ENCODE results near the gene ESPL1.

Gene ESPL1

DNA sequence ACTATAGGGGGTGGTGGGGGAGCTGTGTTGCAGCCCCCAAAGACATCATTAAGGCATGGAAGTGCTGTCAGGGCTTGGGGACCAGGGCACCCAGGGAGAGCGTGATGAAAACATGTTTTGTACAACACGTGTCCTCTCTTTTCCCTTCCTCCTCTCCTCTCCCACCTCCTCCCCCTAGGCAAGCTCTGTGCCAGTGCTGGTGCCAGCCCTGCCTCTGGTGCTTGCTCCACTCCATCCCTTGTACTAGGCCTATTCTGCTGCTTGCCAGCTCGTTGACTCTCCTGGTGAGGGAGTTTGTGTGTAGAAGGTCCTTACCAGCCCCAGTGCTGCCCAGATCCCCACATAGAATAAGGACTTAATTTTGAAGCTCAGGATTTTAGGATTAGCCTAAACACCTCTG is 32.9 kb upstream of the ESPL1 start:
- TF ChIP-seq POLR2A (IDR thresholded peaks at IDR 0.05; ENCODE audit: low read depth, low read length), result no peak
- no peak for DNase-seq (ENCODE audit: insufficient read length, low spot score)
- no peak for FAIRE-seq

DNA sequence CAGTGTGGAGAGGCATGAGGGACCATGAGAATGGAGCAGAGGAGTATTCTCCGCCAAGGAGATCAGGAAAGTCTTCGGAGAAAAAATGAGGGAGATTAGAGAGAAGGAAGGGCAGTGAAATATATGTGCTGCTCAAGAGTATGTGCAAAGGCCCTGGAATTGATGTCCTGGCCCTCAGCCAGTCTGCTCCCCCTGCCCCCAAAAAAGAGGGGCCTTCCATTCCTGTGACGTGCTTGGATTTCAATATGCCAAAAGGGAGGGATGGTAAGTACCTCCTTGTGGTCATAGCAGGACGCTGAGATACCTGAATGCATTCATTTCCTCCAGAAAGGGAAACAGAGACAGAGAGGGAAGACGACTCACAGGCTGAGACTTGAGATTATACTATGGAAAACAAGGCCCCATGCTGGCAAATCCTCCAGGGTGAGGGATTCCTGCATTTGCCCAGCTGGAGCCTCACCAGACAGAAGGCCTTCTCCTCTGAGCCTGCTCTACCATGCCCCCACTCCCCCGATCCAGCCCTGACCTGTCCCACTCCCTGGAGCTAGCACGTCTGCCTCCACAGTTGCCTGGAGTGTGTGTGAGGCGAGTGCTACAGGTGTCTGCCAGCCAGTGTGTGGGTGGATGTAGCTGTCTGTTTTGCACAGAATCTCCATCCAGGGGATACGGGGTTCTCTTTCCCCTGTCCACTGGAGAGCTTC is 32.2 kb upstream of the ESPL1 start:
- TF ChIP-seq POLR2A (IDR thresholded peaks at IDR 0.05; ENCODE audit: low read depth, low read length), result no peak
- no peak for FAIRE-seq
- DNase-seq (ENCODE audit: insufficient read length, low spot score), result no peak

DNA sequence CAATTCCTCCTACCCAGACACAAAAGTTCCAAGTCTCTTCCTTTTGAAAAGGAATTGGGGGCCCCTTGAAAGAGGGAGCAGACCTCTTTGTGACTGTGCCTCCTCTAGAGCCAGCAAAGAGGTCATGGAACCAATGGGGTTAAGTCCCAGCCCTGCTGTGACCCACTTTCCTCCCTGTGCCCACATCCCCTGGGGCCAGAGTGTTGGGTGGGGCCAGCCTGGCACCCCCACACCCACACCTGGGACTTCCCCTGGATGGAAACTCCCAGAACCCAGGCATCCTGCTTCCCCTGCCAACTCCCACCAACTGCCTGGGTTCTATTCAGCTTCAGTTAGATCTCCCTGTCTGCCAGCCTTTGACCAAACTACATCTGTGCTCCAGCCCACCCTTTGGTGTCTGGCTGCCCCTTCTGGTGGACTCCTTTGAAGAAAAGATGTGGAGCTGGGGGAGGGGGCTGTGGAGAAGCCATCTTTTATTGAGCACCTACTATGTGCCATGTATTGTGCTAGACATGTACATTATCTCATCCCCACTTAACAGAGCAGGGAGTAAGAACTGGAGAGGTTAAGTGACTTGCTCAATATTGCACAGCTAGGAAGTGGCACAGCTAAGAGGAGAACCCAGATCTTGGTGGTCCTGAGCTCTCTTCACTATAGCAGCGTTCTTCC is 31.5 kb upstream of the ESPL1 start:
- TF ChIP-seq POLR2A (IDR thresholded peaks at IDR 0.05; ENCODE audit: low read depth, low read length), result no peak
- FAIRE-seq (no peak), DNase-seq (ENCODE audit: insufficient read length, low spot score) (no peak)

DNA sequence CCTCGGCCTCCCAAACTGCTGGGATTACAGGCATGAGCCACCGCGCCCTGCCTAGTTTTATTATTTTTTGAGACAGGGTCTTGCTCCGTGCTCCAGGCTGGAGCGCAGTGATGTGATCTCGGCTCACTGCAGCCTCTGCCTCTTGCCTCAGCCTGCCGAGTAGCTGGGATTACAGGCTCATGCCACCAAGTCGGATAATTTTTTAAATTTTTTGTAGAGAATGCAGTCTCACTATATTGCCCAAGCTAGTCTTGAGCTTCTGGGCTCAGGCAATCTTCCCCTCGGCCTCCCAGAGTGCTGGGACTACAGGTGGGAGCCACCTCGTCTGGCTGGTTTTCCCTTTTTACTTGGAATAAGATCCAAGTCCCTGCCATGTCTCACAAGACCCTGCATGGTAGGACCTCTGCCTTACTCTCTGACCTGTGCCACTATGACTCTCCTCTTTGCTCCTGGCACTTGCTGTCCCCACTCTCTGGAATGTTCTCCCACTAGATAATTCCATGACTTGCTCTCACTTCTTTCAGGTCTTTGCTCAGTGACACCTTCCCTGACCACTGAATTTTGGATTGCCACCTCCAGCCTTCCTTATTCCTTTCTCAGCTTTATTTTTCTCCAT is 28.3 kb upstream of the ESPL1 start:
- TF ChIP-seq POLR2A (IDR thresholded peaks at IDR 0.05; ENCODE audit: low read depth, low read length), result no peak
- DNase-seq (ENCODE audit: insufficient read length, low spot score) (no peak), FAIRE-seq (no peak)

DNA sequence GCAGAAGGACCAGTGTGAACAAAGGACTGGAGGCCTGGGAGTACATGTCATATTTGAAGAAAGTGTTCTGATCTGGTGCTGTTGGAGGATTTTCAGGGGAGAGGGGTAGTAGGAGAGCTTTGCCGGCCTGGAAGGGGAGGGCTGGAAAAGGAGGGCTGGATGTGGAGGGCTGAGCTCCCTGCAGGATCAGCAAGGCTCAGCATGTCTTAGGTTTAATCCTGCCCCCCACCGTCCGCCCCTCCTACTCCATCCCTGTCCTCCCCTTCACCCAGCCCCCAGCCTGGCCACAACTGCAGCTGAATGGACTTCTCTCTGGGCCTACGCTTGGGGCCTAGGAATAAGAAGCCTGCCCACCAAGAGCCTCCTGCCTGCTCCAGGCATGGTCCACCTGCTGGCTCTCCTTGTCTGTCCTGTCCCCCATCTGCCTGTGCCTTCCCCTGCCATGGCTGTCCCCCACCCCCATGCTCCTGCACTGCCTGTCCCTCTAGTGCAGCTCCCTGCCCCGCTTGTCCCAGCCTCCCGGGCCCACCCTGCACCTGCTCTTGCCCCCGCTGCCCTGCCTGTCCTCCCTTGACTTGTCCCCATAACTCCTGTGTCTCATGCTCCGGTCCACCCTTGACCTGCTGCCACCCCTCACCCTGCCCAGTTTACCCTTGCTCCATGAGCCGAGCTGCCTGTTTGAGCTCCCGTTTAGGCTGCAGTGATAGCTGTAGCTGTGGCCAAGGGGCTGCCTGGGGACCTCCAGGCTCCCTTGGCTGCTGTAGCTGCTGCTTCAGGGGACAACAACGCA is 26.3 kb upstream of the ESPL1 start:
- no peak for DNase-seq (ENCODE audit: insufficient read length, low spot score)
- TF ChIP-seq POLR2A (IDR thresholded peaks at IDR 0.05; ENCODE audit: low read depth, low read length), result no peak
- no peak for FAIRE-seq

DNA sequence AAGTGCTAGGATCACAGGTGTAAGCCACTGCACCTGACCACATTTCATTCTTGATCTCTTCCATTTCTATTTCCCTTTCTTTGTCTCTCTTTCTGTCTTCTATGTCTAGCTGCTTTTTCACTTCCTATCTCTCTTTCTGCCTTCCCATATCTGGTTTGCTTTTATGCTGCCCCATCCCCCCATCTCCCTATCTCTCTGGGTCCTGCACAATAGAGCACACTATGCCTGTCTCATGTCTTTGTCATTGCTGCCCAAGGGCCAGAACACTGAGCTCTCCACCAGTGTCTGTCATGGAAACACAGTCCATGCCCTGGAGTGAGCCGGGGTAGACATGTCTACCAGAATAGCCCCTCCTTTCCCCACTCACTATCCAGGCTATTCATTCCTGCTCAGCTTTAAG is 23.8 kb upstream of the ESPL1 start:
- DNase-seq (ENCODE audit: insufficient read length, low spot score) (no peak), FAIRE-seq (no peak)
- TF ChIP-seq POLR2A (IDR thresholded peaks at IDR 0.05; ENCODE audit: low read depth, low read length), result no peak

DNA sequence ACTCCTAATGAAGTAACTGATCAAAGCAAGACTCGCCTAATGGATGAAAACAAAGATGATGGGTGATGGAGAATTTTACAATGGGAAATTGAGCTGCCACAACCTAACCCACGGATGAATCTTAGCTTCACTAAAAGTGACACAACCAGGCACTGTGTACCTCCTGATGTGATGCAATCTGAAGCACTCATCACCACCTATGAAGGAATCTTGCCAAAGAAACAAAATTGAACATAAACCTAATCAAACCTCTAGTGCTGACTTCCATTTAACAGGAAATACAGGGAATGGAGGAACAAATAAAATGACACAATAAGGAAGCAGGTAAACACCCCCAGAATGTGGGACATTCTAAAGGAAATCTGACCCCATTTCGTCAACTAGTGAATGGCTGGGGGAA is 22.8 kb upstream of the ESPL1 start:
- DNase-seq (ENCODE audit: insufficient read length, low spot score) (no peak), FAIRE-seq (no peak)
- no peak for TF ChIP-seq POLR2A (IDR thresholded peaks at IDR 0.05; ENCODE audit: low read depth, low read length)

DNA sequence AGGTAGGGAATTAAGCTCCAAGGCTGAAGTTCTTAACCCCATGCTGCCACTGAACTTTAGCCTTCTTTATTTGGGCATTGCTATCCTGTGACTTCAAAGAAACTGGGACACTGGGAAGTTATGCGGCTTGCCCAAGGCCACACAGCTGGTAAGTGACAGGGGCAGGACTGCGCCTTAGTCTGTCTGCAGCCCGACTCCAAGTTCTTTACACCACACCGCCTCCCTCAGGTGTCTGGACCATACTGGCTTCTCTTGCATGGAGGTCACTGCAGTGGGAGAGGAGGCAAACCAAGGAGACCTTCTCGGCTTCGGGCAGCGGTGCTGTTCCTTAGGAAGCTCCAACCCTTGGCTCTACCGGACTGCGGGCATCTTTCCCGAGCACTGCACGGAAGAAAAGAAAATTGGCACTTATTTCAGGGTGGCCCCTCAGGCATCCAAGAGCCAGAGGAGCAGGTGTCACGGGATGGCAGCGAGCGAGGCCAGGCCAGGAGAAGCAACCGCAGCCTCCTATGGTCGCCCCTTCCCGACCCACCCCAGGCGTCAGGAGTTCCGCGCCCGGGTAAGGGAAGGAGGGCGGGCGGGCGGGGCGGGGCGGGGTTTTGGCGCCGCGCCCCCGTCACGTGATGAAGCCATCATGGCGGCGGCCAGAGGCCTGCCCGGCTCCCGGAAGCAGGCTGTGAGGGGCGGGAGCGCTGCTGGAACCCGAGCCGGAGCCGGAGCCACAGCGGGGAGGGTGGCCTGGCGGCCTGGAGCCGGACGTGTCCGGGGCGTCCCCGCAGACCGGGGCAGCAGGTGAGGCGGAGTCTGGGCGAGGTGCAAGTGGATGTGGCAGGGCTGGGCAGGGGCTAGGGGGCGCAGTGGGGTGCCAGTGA is 16.4 kb upstream of the ESPL1 start:
- FAIRE-seq (no peak), DNase-seq (ENCODE audit: insufficient read length, low spot score) (peak; percentile 89)
- peak; percentile 68 for TF ChIP-seq POLR2A (IDR thresholded peaks at IDR 0.05; ENCODE audit: low read depth, low read length)

DNA sequence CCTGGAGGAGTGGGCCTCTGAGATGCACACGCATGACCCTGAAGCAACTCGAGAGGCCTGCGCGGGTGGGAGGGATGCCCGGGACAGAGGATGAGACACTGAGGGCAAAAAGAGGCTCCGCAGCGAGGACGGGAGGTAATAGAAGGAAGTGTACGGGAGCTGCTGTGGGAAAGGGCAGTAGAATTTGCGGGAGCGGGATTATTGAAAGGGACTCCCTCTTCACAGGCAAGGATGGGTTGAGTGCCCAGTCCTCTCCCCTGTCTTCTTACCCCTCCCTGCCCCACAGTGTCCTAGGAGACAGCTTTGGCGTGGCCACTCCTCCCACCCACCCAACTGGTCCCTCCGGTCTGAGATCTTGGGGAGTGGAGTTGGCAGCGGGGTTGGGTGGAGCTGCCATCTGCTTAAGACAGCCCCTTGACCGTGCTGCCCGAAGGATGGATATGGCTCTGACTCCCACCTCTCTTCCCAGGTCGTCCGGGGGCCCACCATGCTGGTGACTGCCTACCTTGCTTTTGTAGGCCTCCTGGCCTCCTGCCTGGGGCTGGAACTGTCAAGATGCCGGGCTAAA is 15.7 kb upstream of the ESPL1 start:
- DNase-seq (ENCODE audit: insufficient read length, low spot score) (no peak), FAIRE-seq (no peak)
- no peak for TF ChIP-seq POLR2A (IDR thresholded peaks at IDR 0.05; ENCODE audit: low read depth, low read length)

DNA sequence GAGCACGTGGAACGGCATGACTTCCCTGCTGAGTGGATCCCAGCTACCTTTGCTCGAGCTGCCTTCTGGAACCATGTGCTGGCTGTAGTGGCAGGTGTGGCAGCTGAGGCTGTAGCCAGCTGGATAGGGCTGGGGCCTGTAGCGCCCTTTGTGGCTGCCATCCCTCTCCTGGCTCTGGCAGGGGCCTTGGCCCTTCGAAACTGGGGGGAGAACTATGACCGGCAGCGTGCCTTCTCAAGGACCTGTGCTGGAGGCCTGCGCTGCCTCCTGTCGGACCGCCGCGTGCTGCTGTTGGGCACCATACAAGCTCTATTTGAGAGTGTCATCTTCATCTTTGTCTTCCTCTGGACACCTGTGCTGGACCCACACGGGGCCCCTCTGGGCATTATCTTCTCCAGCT is 14.8 kb upstream of the ESPL1 start:
- no peak for FAIRE-seq
- TF ChIP-seq POLR2A (IDR thresholded peaks at IDR 0.05; ENCODE audit: low read depth, low read length), result no peak
- no peak for DNase-seq (ENCODE audit: insufficient read length, low spot score)

DNA sequence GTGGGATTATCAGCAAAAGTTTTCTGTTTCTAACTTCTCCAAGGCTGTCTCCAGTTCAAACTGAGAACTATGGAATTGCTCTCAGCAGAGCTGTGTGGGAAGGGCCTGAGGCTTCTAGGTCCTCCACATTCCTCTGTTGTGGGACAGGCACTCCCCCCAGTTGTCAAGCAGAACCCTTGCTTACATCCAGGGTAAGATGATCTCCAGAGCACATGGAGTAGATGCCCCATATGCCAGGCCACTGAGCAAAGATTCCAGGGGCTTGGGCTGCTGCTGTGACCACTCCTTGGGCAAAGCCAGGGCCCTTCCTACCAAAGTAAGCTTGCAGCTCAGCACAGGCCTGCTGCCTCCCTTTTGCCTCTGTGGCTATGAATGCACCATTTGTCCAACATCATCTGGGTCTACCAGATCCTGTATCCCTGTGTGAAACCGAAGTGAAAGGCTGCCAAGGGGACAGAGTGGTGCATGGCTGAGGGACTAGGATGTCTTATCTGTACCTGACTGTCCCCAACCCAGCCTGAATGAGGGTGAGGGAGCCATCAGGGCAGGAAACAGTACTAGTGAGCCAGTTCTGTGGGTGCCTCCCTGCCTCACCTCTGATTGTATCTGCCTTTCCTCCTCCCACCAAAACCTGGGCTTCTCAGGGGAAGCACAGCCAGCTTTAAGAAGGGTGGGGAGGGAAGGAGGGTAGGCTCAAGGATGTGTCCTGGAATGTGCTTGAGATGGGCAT is 13.1 kb upstream of the ESPL1 start:
- no peak for TF ChIP-seq POLR2A (IDR thresholded peaks at IDR 0.05; ENCODE audit: low read depth, low read length)
- no peak for DNase-seq (ENCODE audit: insufficient read length, low spot score)
- no peak for FAIRE-seq

DNA sequence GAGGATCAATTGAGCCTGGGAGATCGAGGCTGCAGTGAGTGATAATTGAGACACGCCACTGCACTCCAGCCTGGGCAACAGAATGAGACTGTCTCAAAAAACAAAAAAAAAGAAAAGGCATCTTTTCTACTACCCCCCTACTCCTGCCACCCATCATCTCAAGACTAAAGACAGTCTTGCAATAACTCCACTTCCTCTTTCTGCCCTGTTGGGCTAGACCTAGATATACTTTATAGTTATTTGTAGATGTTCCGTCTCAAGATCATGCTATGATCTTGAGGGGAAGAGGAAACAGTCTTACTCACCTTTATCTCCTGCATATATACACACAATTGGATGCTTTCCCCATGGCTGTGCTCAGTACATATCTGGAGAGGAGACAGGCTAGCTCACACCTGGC is 12.1 kb upstream of the ESPL1 start:
- TF ChIP-seq POLR2A (IDR thresholded peaks at IDR 0.05; ENCODE audit: low read depth, low read length), result no peak
- FAIRE-seq, result no peak

More for the DNA sequence above, 12.1 kb upstream of the ESPL1 start:
- no peak for DNase-seq (ENCODE audit: insufficient read length, low spot score)

Measured in H54 (cell line).